Suprapubic skin (tissue), 4 donors: ENCODE data around the gene C14orf180.

ENCODE experiments used
- CTCF ChIP-seq, 2 donors: fragments of 200-600 bp in 1 of 2; fragments of 450-650 bp in 1 of 2; sonication (generic) in 1 of 2; IDR thresholded peaks; one replicate each; pipeline ENCODE4 v1.5.1; 2016 to 2019; ENCODE audit warnings: antibody characterized with exemption in 2 of 2, mild to moderate bottlenecking in 1 of 2, moderate library complexity in 1 of 2
- EP300 ChIP-seq: sonication (generic); formaldehyde crosslinking; IDR thresholded peaks from one replicate; pipeline ENCODE4 v1.6.1; 2017; ENCODE audit warnings: antibody characterized with exemption
- POLR2A ChIP-seq, 2 donors: fragments of 450-650 bp; IDR thresholded peaks; one replicate each; pipeline ENCODE4 v1.6.1; 2017; ENCODE audit warnings: antibody characterized with exemption in 2 of 2, mild to moderate bottlenecking in 2 of 2, moderate library complexity in 2 of 2
- POLR2AphosphoS5 ChIP-seq, 3 donors: sonication (generic); formaldehyde crosslinking; IDR thresholded peaks; one replicate each; pipeline ENCODE4 v1.6.1; 2017; ENCODE audit warnings: antibody characterized with exemption in 3 of 3

- TF ChIP-seq CTCF (IDR thresholded peaks at IDR 0.05) (no peak), POLR2AphosphoS5 (IDR thresholded peaks at IDR 0.05) (no peak), POLR2A (IDR thresholded peaks at IDR 0.05) (no peak), EP300 (no peak)
Measured at GRCh38 chr14:104548802-104549535, 30.6 kb upstream of the C14orf180 start.
